Activated CD8-positive, alpha-beta memory T cell treated with anti-CD3 and anti-CD28 coated beads, Interleukin-2, amount 50 U/mL, for 4 hours (primary cell): Measurements from ENCODE around the gene RHBDD1.
A peak's percentile ranks its signal among the peaks of the same experiment; 100 is the strongest.

ENCODE experiments used
- DNase-seq: peaks from one replicate; pipeline ENCODE4 v3.0.0-alpha.2; 2020

Gene RHBDD1, protein sequence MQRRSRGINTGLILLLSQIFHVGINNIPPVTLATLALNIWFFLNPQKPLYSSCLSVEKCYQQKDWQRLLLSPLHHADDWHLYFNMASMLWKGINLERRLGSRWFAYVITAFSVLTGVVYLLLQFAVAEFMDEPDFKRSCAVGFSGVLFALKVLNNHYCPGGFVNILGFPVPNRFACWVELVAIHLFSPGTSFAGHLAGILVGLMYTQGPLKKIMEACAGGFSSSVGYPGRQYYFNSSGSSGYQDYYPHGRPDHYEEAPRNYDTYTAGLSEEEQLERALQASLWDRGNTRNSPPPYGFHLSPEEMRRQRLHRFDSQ

DNA sequence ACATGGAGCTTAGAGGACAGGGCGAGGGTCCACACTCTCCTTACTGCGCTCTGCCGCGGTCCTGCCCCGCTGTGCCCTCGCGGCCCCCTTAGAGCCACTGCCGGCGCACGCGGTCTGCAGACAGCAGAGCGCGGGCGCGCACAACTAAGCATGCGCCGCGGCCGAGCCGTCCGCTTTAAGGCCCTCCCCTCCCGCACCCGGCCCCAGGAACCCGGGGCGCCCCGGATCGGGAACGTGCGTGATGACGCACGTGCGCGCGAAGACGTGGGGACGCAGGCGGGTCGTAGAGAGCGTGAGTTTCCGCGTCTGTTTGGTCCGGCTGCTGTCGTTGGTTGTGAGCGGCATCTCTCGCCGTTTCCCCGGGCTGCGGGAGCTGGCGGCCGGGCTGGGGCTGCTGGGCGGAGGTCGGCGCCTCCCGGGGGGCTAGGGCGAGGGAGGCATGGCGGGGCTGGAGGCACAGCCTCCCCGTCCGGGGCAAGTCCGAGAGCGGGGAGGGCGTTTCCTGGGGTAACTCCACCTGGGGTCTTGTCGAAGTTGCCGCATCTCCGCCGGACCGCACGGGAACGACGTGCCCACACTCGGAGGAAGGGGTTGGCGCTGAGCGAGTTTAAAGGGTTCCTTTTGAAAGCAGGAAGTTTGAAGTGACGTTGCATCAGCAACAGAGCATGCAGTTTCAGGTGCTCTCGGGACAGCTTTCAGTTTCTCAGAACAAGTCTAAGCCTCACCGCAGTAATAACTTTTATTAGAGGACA lies at the start of gene RHBDD1:
Gene RHBDD1 (plus strand): TSS at position 259 of the 752 bp plus-strand sequence. CDS start 28,640 bp downstream, outside the sequence.
- peak; percentile 95 for DNase-seq

- DNase-seq: no peak
These were observed 47.8 kb upstream of the RHBDD1 start for GRCh38 chr2:226788064-226788463.

- DNase-seq: no peak
These were observed 46.9 kb upstream of the RHBDD1 start for GRCh38 chr2:226788881-226789490.

DNA sequence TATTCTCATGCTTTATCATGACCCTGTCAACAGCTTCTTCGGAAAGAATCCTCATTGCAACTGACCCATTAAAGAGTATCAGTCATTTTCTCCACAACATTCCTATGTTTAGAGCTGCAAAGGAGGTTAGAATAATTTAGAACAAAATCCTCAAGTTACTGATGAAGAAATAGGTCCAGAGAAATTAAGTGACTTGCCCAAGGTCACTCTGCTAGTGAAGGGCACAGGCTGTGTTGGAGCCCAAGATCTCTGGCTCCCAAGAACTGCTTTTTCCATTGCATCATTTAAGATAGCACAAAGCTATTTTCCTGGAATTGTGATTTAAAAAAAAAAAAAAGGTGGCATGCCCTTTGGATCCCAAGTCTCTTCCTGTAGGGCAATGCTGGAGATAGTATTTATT lies 45.8 kb upstream of the RHBDD1 start:
- DNase-seq: no peak

DNA sequence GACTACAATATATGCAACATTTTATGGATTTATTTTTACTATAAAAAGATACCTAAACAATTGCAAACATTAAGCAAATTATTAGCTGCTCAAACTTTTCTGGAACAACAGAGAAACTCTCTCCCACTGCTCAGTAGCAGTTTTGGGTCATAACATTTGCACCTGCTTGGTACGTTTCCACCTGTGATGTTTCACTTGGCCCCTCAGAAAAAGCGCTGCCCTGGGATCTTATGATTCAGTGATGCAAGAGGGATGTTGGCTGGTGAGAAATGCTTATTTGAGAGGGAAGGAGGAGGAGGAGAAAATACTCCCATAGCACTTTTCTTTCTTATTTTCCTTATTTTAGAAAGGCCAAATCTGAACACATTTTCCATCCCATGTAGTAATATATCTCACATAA lies 45.4 kb upstream of the RHBDD1 start:
- DNase-seq: no peak

GRCh38 chr2:226791056-226791486 lies 44.8 kb upstream of the RHBDD1 start:
- no peak for DNase-seq

DNA sequence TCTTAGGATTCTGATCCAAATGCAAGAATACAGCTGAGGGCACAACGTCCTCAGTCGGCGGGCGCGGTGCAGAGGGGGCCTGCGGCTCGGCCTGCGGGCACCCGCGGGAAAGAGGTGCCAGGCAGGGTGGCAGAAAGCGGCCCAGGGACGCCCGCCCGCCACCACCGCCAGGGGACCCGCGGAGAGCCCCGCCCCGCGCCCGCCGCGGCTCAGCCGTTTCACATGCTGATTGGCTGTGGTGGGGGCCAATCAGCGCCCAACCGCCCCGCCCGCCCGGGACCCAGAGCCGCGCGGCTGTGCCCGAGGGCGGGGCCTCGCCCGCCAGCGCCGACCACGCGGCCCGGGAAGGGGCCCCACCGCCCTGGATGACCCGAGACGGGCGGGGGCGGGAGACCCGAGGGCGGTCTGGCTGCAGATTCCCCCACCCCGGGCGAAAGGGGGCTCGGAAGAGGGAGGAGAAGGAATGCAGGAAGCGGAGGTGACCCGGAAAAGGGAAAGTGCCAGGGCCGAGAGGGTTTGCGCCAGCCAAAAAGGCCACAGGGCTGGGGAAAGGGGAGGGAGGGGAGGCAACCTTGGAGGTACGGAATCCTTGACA lies 44.3 kb upstream of the RHBDD1 start:
- DNase-seq: peak; percentile 95

DNA sequence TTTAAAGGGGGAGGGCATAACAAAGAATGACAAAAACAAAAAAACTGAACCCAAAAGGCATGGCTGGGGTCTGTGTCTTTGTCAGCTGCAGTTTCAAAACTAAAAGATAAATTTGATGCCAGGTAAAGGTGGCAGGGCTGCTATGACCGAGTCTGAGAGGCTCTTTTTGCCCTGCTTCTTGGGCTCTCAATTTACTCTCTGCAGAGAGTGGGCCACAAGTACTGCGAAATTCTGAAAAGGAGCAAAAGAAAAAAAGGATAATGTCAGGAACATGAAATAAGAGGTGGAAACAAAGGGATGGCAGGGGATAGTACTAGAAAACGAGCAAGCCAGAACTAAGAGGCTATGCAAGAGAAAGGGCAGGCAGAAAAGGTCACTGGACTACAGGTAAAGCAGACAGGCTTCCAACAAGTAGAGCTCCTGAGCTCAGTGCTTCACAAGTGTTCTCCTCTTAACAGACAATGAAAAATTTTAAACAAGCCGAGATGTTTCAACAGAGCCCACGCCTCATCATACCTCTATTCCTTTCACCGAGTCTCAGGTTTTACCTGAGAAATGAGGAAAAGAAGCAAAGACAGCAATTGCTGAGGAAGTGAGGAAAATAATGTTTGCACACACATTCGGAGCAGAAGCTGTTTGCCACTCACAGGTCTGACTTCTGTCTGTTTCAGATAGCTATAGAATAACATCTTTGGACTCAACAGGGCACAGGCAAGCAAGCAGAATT lies 43.5 kb upstream of the RHBDD1 start:
- DNase-seq: no peak

DNA sequence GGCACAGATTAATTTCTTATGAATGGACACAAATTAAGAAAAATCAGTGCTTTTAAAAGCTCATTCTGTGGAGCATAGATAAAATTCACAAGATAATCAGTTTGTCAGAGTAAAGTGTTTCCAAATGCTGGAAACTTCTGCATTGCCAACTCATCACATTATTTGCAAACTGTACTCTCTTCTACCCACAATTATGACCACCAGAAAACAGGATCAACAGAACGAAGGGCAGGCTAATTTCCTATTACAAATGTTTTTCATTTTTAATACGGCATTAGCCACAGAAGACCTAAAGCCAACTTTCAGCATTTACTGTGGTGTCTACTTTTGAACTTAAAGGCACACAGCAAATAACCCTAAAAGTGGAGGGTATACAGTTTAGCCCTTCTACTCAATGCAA lies 42.2 kb upstream of the RHBDD1 start:
- DNase-seq: no peak

- no peak for DNase-seq
These were observed 41.6 kb upstream of the RHBDD1 start for GRCh38 chr2:226794196-226794661.

DNA sequence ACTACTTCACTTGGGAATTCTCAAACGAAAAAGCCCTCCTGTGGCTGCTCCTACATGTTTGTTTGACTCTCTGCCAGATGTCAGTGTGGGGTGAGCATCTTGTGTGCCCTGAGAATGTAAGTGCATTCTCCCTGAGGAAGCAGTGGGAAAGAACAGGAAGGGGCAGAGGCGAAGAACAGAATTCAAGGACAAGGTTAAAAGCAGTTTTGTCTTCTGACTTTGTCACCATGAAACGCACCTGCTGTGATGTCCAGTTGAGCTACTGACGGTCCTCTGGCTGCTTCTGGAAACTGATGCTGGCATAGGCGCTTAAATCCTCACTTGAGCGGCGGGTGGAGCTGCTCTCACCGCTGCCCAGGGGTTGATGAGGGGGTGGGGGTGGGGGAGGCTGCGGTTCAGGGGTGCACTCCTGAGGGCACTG lies 41.1 kb upstream of the RHBDD1 start:
- no peak for DNase-seq

DNA sequence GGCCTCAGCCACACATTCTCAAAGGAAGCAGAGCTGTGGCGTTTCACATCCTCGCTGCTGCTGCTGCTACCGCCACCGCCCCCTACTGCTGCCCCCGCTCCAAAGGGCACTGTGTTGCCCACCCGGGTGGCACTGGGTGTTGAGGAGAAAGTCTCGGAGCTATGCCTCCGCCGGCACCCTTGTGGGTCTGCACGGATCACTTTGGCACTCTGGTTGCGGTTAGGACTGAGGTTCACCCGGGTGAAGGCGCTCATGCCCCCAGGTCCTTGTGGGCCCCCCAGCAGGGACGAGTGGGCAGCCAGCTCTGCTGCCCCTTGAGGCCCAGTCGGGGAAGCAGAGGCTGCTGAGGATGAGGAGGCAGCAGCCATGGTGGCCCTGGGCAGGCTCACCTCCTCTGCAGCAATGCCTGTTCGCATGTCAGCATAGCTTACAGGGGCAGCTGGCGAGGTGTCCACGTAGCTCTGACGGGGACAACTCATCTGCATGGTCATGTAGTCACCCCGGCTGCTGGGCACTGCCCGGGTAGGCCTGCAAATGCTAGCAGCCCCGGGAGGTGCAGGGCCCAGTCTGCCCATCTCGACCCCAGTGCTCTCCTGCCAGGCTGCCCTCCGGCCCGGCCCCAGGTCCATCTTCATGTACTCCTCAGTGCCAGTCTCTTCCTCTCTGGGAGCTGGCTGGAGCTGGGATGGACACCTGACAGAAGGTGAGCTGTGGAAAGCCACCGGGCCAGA lies 40.4 kb upstream of the RHBDD1 start:
- DNase-seq: no peak

- no peak for DNase-seq
These were observed 39.6 kb upstream of the RHBDD1 start for GRCh38 chr2:226796012-226796839.

DNA sequence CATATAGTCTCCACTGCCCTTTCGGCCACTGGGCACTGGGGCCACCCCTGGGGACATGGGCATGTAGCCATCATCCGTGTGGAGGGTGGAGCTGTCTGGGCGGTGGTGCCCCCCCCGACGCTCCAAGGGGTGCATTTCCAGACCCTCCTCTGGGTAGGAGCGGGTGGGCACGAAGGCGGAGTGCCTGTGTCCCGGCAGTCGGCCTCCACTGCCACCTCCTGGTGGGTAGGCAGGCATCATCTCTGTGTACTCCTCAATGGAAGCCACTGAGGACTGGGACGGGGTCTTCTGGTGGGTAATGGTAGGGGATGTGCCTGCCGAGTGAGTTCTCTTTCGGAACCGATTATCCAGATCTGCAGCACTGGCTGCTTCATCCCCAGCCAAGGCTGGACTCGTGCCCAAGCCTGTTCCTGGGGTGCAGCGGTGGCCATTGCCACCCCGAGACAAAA lies 39.0 kb upstream of the RHBDD1 start:
- no peak for DNase-seq

GRCh38 chr2:226797289-226797988 lies 38.4 kb upstream of the RHBDD1 start:
- DNase-seq: no peak

- DNase-seq: no peak
These were observed 37.8 kb upstream of the RHBDD1 start for GRCh38 chr2:226797989-226798421.

DNA sequence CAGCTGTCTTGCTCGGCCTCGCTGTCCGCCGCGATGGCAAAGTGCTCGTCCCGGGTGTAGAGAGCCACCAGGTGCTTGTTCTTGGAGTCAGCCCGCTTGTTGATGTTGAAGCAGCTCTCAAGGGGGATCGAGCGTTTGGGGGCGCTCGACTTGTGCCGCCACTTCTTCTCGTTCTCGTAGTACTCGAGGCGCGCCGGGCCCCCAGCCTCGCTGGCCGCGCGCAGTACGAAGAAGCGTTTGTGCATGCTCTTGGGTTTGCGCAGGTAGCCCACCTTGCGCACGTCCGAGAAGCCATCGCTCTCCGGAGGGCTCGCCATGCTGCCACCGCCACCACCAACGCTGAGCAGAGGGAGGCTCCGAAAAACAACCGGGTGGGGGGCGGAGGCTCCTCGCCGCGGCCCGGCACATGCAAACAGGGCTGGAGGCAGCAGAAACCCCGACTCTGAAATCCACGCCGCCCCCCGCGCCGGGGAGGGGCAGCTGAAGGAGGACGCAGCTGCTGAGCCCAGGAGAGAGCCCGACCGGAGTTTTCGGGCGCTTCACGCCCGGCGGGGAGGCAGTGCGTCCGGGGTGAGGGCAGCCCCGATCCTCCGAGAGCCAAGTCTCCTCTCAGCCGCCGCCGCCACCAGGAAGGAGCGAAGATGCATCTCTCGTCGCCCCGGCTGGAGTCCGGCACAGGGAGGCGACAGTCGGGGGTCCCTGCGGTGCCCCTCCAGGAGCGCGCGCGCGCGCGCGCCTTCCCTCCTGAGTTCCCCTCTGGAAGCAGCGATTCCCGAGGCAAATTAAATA lies 37.2 kb upstream of the RHBDD1 start:
- peak; percentile 60 for DNase-seq

GRCh38 chr2:226799211-226799975 lies 36.5 kb upstream of the RHBDD1 start, which contains the start of gene IRS1:
IRS1 (minus strand) TSS chr2:226799820; CDS start chr2:226798738, 1,082 bp downstream.
- DNase-seq: peak; percentile 68
